Measurements from ENCODE around the gene SIT1. TPM values are rescaled to one million over a fixed set of nuclear protein-coding genes. Genes with fewer than 3 reads are reported as not detected.

The SIT1 gene
- total RNA-seq, 4 donors from 2014 or later: 0.42 to 4.2 (median 1.5) TPM

DNA sequence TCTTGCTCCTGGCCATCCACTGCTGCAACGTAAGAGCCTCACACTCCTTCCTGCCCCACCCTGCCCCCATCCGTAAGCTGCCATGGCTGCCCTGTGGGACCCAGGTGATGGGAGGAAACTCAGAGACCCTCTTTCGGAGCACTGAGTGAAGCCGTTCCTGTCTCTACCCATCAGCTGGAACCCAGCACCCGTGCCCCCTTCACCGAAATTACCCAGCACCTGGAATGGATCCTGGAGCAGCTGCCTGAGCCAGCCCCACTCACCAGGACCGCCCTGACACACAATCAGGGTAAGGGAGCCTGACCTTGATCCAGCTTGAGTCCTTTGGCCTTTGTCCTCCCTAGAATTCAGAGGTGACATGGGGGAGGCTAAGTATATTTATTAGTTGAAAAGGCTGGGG, 42.5 kb downstream of the SIT1 start:
- TF ChIP-seq, protein P1, sequence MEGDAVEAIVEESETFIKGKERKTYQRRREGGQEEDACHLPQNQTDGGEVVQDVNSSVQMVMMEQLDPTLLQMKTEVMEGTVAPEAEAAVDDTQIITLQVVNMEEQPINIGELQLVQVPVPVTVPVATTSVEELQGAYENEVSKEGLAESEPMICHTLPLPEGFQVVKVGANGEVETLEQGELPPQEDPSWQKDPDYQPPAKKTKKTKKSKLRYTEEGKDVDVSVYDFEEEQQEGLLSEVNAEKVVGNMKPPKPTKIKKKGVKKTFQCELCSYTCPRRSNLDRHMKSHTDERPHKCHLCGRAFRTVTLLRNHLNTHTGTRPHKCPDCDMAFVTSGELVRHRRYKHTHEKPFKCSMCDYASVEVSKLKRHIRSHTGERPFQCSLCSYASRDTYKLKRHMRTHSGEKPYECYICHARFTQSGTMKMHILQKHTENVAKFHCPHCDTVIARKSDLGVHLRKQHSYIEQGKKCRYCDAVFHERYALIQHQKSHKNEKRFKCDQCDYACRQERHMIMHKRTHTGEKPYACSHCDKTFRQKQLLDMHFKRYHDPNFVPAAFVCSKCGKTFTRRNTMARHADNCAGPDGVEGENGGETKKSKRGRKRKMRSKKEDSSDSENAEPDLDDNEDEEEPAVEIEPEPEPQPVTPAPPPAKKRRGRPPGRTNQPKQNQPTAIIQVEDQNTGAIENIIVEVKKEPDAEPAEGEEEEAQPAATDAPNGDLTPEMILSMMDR (IDR thresholded peaks at IDR 0.05): no peak
- no peak for TF ChIP-seq POLR2A (IDR thresholded peaks at IDR 0.05)
- intact Hi-C loops (cut with DNase I): loop anchor here (10.0 kb wide), 2 partner anchors 77 to 127 kb away; partner anchors contain the start of genes CREB3, TLN1 and TPM2
- WGBS, 2 donors: 78 to 95% methylated on average over 3 to 4 of the region's 7 CpGs
- Histone ChIP-seq H3K27me3 (no peaks in the 10 kb centered on the region), H3K27ac (no peak overlapping the region), H3K4me3 (no peak overlapping the region), H3K36me3 (peaks cover 14 to 40% (median 17%) of the 10 kb centered on the region in 3 donors), H3K9me3 (no peaks in the 10 kb centered on the region), H3K4me1 (peaks cover 10 to 33% (median 12%) of the 10 kb centered on the region in 3 donors)
- no peak for DNase-seq

DNA sequence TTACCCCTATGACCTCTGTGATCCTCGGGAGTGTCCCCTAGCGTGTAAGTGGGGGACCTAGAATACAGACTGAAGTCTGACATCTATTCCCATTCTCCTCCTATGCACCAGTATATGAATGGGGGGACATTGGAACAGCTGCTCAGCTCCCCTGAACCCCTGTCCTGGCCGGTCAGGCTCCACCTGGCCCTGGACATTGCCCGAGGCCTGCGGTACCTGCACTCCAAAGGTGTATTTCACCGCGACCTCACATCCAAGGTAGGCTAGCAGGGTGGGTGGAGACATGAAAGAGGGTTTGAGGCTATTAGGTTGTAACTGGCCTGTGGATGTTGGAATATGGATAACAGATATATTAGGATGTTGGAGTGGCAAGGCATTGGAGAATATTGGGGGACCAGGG, 44.0 kb downstream of the SIT1 start:
- no peak for TF ChIP-seq POLR2A (IDR thresholded peaks at IDR 0.05)
- TF ChIP-seq, protein P1 (IDR thresholded peaks at IDR 0.05): no peak
- 79 to 86% methylated on average over 4 to 7 of the region's 7 CpGs for WGBS, 2 donors
- no peaks in the 10 kb centered on the region for H3K27me3 ChIP-seq
- H3K9me3 ChIP-seq: no peaks in the 10 kb centered on the region
- peaks cover 15 to 40% (median 16%) of the 10 kb centered on the region in 3 donors for H3K4me1 ChIP-seq
- peak overlapping the region in 1 of 4 donors; percentile 15 for H3K4me3 ChIP-seq
- no peak overlapping the region for H3K27ac ChIP-seq
- DNase-seq: no peak
- intact Hi-C loops (cut with DNase I): loop anchor here (10.0 kb wide), 2 partner anchors 78 to 128 kb away; partner anchors contain the start of genes CREB3, TLN1 and TPM2
- peaks cover 14 to 40% (median 17%) of the 10 kb centered on the region in 3 donors for H3K36me3 ChIP-seq

DNA sequence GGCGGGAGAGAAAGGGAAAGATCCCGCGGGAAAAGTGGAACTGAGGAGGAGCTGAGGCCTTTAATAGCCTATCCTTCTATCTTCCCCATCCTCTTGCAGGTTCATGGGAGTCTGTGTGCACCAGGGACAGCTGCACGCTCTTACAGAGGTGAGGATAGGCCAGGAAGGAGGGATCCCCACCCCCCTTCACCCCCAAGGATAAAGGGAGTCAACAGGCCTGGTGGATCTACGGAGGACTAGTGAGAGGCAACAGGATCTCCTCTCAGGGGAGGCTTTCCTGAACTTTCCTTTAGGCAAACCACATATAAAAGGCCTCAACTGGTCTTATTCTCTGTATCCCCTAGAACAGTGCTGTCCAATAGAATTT, 44.6 kb downstream of the SIT1 start:
- no peaks in the 10 kb centered on the region for H3K9me3 ChIP-seq
- DNase-seq: no peak
- intact Hi-C loops (cut with DNase I): loop anchor here (10.0 kb wide), 2 partner anchors 79 to 129 kb away; partner anchors contain the start of genes CREB3, TLN1 and TPM2
- peaks cover 15 to 40% (median 16%) of the 10 kb centered on the region in 3 donors for H3K4me1 ChIP-seq
- no peaks in the 10 kb centered on the region for H3K27me3 ChIP-seq
- H3K27ac ChIP-seq: peak overlapping the region; percentile 89 to 98 (median 96)
- 9 to 17% methylated on average over 4 to 5 of the region's 5 CpGs for WGBS, 2 donors
- peaks cover 14 to 40% (median 17%) of the 10 kb centered on the region in 3 donors for H3K36me3 ChIP-seq
- H3K4me3 ChIP-seq: peak overlapping the region; percentile 63 to 96 (median 84)
- TF ChIP-seq POLR2A (IDR thresholded peaks at IDR 0.05): no peak
- TF ChIP-seq, protein P1 (IDR thresholded peaks at IDR 0.05): no peak

DNA sequence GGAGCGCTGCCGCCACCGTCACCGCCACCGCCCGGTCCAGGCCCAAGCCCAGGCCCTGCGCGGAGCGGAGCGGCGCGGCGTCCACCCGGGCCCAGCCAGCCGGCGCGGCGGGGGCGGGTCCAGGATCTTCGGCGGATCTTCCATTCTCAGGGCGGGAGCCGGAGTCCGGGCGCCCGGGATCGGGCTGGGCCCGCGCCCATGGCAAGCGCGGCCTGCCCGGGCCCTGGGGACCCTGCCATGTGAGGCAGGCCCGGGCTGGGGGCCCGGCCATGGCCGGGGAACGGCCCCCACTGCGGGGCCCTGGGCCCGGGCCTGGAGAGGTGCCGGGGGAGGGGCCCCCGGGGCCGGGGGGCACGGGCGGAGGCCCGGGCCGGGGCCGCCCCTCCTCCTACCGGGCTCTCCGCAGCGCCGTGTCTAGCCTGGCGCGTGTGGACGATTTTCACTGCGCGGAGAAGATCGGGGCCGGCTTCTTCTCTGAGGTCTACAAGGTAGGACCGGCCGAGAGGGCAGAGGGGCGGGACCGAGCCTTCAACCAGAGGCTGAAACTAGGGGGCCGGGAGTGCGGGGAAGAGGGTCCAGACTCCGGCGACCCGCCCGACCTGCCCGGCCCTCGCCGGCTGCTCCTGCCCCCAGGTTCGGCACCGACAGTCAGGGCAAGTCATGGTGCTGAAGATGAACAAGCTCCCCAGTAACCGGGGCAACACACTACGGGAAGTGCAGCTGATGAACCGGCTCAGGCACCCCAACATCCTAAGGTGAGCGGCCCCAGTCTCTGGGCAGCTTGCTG, 45.2 kb downstream of the SIT1 start:
- H3K9me3 ChIP-seq: no peaks in the 10 kb centered on the region
- WGBS, 2 donors: 0% methylated on average over 3 to 5 of the region's 76 CpGs
- H3K4me1 ChIP-seq: peaks cover 15 to 40% (median 16%) of the 10 kb centered on the region in 3 donors
- no peak for DNase-seq
- no peaks in the 10 kb centered on the region for H3K27me3 ChIP-seq
- H3K36me3 ChIP-seq: peaks cover 14 to 39% (median 17%) of the 10 kb centered on the region in 3 donors
- H3K27ac ChIP-seq: peak overlapping the region; percentile 89 to 98 (median 96)
- intact Hi-C loops (cut with DNase I): loop anchor here (10.0 kb wide), 2 partner anchors 79 to 129 kb away; partner anchors contain the start of genes CREB3, TLN1 and TPM2
- H3K4me3 ChIP-seq: peak overlapping the region; percentile 63 to 96 (median 84)
- no peak for TF ChIP-seq POLR2A (IDR thresholded peaks at IDR 0.05)
- TF ChIP-seq, protein P1 (IDR thresholded peaks at IDR 0.05): no peak

Measured in esophagus squamous epithelium (tissue), 5 donors.